T1000 (cell line): Measurements from ENCODE around the gene PLEKHJ1.

Source experiments
- DNase-seq: peaks from one replicate; lab custom pipeline; 2025; ENCODE audit warnings: mixed read lengths; lab: John Stamatoyannopoulos, UW

PLEKHJ1 gene

GRCh38 chr19:2234996-2235380 is 1.1 kb downstream of the PLEKHJ1 start:
- no peak for DNase-seq

GRCh38 chr19:2233601-2234280 is 2.4 kb downstream of the PLEKHJ1 start:
- no peak for DNase-seq

GRCh38 chr19:2232286-2233151 is 3.6 kb downstream of the PLEKHJ1 start:
- no peak for DNase-seq

GRCh38 chr19:2231621-2232221 is 4.4 kb downstream of the PLEKHJ1 start:
- DNase-seq = no peak

GRCh38 chr19:2230807-2231533 is 5.2 kb downstream of the PLEKHJ1 start:
- DNase-seq = no peak

- DNase-seq = no peak
Observed at GRCh38 chr19:2230033-2230531, 6.0 kb downstream of the PLEKHJ1 start.

GRCh38 chr19:2229103-2230032 is 6.8 kb downstream of the PLEKHJ1 start:
- DNase-seq = no peak

GRCh38 chr19:2228157-2229030 is 7.7 kb downstream of the PLEKHJ1 start:
- no peak for DNase-seq

GRCh38 chr19:2227415-2228156 is 8.5 kb downstream of the PLEKHJ1 start:
- DNase-seq = no peak

GRCh38 chr19:2226840-2227360 is 9.2 kb downstream of the PLEKHJ1 start:
- DNase-seq = no peak

- DNase-seq = no peak
Observed at GRCh38 chr19:2226051-2226839, 9.9 kb downstream of the PLEKHJ1 start.

- no peak for DNase-seq
Observed at GRCh38 chr19:2225415-2226050, 10.6 kb downstream of the PLEKHJ1 start.

GRCh38 chr19:2224754-2225349 is 11.3 kb downstream of the PLEKHJ1 start:
- no peak for DNase-seq

- DNase-seq = no peak
Observed at GRCh38 chr19:2223959-2224358, 12.2 kb downstream of the PLEKHJ1 start.

- no peak for DNase-seq
Observed at GRCh38 chr19:2223391-2223790, 12.7 kb downstream of the PLEKHJ1 start.

GRCh38 chr19:2221918-2222317 is 14.2 kb downstream of the PLEKHJ1 start:
- no peak for DNase-seq

- DNase-seq = peak; percentile 83
Observed at GRCh38 chr19:2221250-2221831, 14.8 kb downstream of the PLEKHJ1 start.
